ENCODE data around the gene GNG12. TPM values are rescaled to one million over a fixed set of nuclear protein-coding genes. Genes with fewer than 3 reads are reported as not detected.

Gene GNG12
- polyA plus RNA-seq, 1 donor (not counting 4 experiments of a cell fraction or from before 2014, with no cell fraction given) = 208 TPM

GRCh38 chr1:67853704-67854103, 20.4 kb upstream of the GNG12 start:
- Histone ChIP-seq H3K79me2 (ENCODE audit: control insufficient read depth, insufficient read depth, low read length) (no peaks in the 10 kb centered on the region), H3K4me1 (ENCODE audit: control insufficient read depth, extremely low read depth, insufficient read depth, low read length) (peaks cover 15% of the 10 kb centered on the region), H3K36me3 (ENCODE audit: control insufficient read depth in 2 of 2, extremely low read depth in 1 of 2, insufficient read depth in 2 of 2, low read length in 2 of 2) (no peaks in the 10 kb centered on the region), H3K4me3 (ENCODE audit: control insufficient read depth in 2 of 3, extremely low read depth in 1 of 3, insufficient read depth in 2 of 3, low read depth in 1 of 3, low read length in 3 of 3) (no peak overlapping the region), H4K20me1 (ENCODE audit: control insufficient read depth, extremely low read depth, insufficient read depth, low read length) (no peaks in the 10 kb centered on the region), H3K9ac (ENCODE audit: control insufficient read depth, extremely low read depth, insufficient read depth, low read length) (no peak overlapping the region), H3K27ac (ENCODE audit: control insufficient read depth, insufficient read depth, low read length) (no peak overlapping the region), H3K27me3 (ENCODE audit: control insufficient read depth, extremely low read depth, insufficient read depth, low read length) (no peaks in the 10 kb centered on the region), H3K4me2 (ENCODE audit: control insufficient read depth, extremely low read depth, insufficient read depth, low read depth, low read length) (no peak overlapping the region), H3K9me3 (ENCODE audit: control insufficient read depth, low read depth, low read length) (no peaks in the 10 kb centered on the region), H3K9me1 (ENCODE audit: control insufficient read depth, extremely low read depth, insufficient read depth, low read length) (no peaks in the 10 kb centered on the region), H2AFZ (ENCODE audit: control insufficient read depth, low read length) (no peak overlapping the region)
- dilution Hi-C loops (cut with MboI; ENCODE audit: extremely low pct_ligation_motif_present, low sequenced_read_pairs) = no loop called here
- FAIRE-seq (peak; percentile 60), DNase-seq (ENCODE audit: low read depth, low spot score) (no peak)
- TF ChIP-seq EZH2 (IDR thresholded peaks at IDR 0.05; ENCODE audit: low read length) (no peak), CTCF (optimal IDR thresholded peaks at IDR 0.05 in 1 of 3, IDR thresholded peaks at IDR 0.05 in 1 of 3, conservative IDR thresholded peaks at IDR 0.05 in 1 of 3; ENCODE audit: extremely low read depth in 1 of 3, insufficient read depth in 2 of 3, low read length in 3 of 3) (peak; percentile 94 to 95 (median 94))

GRCh38 chr1:67851800-67852199, 18.5 kb upstream of the GNG12 start:
- FAIRE-seq = no peak
- peaks cover 27% of the 10 kb centered on the region for H3K4me1 ChIP-seq (ENCODE audit: control insufficient read depth, extremely low read depth, insufficient read depth, low read length)
- no peak overlapping the region for H3K9ac ChIP-seq (ENCODE audit: control insufficient read depth, extremely low read depth, insufficient read depth, low read length)
- H3K9me3 ChIP-seq (ENCODE audit: control insufficient read depth, low read depth, low read length) = no peaks in the 10 kb centered on the region
- no peak overlapping the region for H3K4me2 ChIP-seq (ENCODE audit: control insufficient read depth, extremely low read depth, insufficient read depth, low read depth, low read length)
- H3K9me1 ChIP-seq (ENCODE audit: control insufficient read depth, extremely low read depth, insufficient read depth, low read length) = no peaks in the 10 kb centered on the region
- H3K27me3 ChIP-seq (ENCODE audit: control insufficient read depth, extremely low read depth, insufficient read depth, low read length) = no peaks in the 10 kb centered on the region
- dilution Hi-C loops (cut with MboI; ENCODE audit: extremely low pct_ligation_motif_present, low sequenced_read_pairs) = no loop called here
- no peak for DNase-seq (ENCODE audit: low read depth, low spot score)
- H3K79me2 ChIP-seq (ENCODE audit: control insufficient read depth, insufficient read depth, low read length) = no peaks in the 10 kb centered on the region
- H3K36me3 ChIP-seq (ENCODE audit: control insufficient read depth in 2 of 2, extremely low read depth in 1 of 2, insufficient read depth in 2 of 2, low read length in 2 of 2) = no peaks in the 10 kb centered on the region
- H2AFZ ChIP-seq (ENCODE audit: control insufficient read depth, low read length) = no peak overlapping the region
- no peaks in the 10 kb centered on the region for H4K20me1 ChIP-seq (ENCODE audit: control insufficient read depth, extremely low read depth, insufficient read depth, low read length)
- no peak for TF ChIP-seq CTCF (optimal IDR thresholded peaks at IDR 0.05 in 1 of 3, IDR thresholded peaks at IDR 0.05 in 1 of 3, conservative IDR thresholded peaks at IDR 0.05 in 1 of 3; ENCODE audit: extremely low read depth in 1 of 3, insufficient read depth in 2 of 3, low read length in 3 of 3)
- no peak for TF ChIP-seq EZH2 (IDR thresholded peaks at IDR 0.05; ENCODE audit: low read length)
- H3K4me3 ChIP-seq (ENCODE audit: control insufficient read depth in 2 of 3, extremely low read depth in 1 of 3, insufficient read depth in 2 of 3, low read depth in 1 of 3, low read length in 3 of 3) = no peak overlapping the region
- H3K27ac ChIP-seq (ENCODE audit: control insufficient read depth, insufficient read depth, low read length) = no peak overlapping the region

Data from keratinocyte (primary cell).